ENCODE data around the gene SLC44A3. TPM values are rescaled to one million over a fixed set of nuclear protein-coding genes. Genes with fewer than 3 reads are reported as not detected.

Gene SLC44A3
- total and polyA plus RNA-seq, 2 of the 13 experiments (the other 11 are each of a cell fraction or from before 2014, with no cell fraction given), result 6.8 to 14.1 TPM

- Histone ChIP-seq H4K20me1 (ENCODE audit: insufficient read depth, low read length) (no peaks in the 10 kb centered on the region), H3K9me3 (ENCODE audit: low read length) (no peaks in the 10 kb centered on the region), H3K27me3 (ENCODE audit: control insufficient read depth in 1 of 2, insufficient read depth in 2 of 2, low read length in 2 of 2) (no peaks in the 10 kb centered on the region), H3K4me3 (replicated peaks in 1 of 3; ENCODE audit: insufficient read depth in 1 of 3, low read depth in 2 of 3, low read length in 3 of 3) (no peak overlapping the region), H3K36me3 (replicated peaks in 1 of 2; ENCODE audit: control insufficient read depth in 1 of 2, insufficient read depth in 2 of 2, low read length in 2 of 2) (peaks cover 0 to 4% of the 10 kb centered on the region in 2 experiments; a peak in 3 of 5 replicates), H3K9ac (ENCODE audit: insufficient read depth, low read depth, low read length) (no peak overlapping the region), H2AFZ (ENCODE audit: low read length) (no peak overlapping the region), H3K27ac (ENCODE audit: extremely low read length, insufficient read depth, low read length) (no peak overlapping the region), H3K4me2 (ENCODE audit: low read depth, low read length) (no peak overlapping the region), H3K79me2 (ENCODE audit: insufficient read depth, low read length) (no peaks in the 10 kb centered on the region), H3K4me1 (ENCODE audit: insufficient read depth, low read length) (peaks cover 4% of the 10 kb centered on the region; the same call in 1 of the 2 replicates)
- 89% methylated on average over 1 of the region's 2 CpGs for whole genome bisulfite sequencing (ENCODE audit: low lambda C conversion rate)
- POLR2A ChIA-PET, result no interaction called here
- no peak for ATAC-seq
- BruUV-seq (replicated peaks), result no TSS peak
- CTCF ChIA-PET (ENCODE audit: low intra/inter-chr PET ratio, low total read pairs), result no interaction called here
- intact Hi-C loops (cut with micrococcal nuclease; ENCODE audit: unreplicated experiment) (no loop called here), in situ Hi-C loops (cut with HindIII; ENCODE audit: extremely low pct_ligation_motif_present, low pct_unique_long_range_greater_than_20kb) (loop anchor here (25.0 kb wide), 1 partner anchor 366 kb away; the partner anchor contains the start of gene RWDD3)
- no peak for FAIRE-seq
- no peak for DNase-seq (ENCODE audit: low spot score)
- TF ChIP-seq PHB2 (IDR thresholded peaks at IDR 0.05; ENCODE audit: partially characterized antibody), result no peak
- TF ChIP-seq MBD4 (IDR thresholded peaks at IDR 0.05; ENCODE audit: borderline replicate concordance, low read length), result no peak
- TF ChIP-seq, protein P1, sequence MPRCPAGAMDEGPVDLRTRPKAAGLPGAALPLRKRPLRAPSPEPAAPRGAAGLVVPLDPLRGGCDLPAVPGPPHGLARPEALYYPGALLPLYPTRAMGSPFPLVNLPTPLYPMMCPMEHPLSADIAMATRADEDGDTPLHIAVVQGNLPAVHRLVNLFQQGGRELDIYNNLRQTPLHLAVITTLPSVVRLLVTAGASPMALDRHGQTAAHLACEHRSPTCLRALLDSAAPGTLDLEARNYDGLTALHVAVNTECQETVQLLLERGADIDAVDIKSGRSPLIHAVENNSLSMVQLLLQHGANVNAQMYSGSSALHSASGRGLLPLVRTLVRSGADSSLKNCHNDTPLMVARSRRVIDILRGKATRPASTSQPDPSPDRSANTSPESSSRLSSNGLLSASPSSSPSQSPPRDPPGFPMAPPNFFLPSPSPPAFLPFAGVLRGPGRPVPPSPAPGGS (CRISPR knock-in tag; IDR thresholded peaks at IDR 0.05), result no peak
- no peak for TF ChIP-seq FOXK1 (CRISPR knock-in tag; IDR thresholded peaks at IDR 0.05; ENCODE audit: borderline replicate concordance, low read depth)
- no peak for TF ChIP-seq HES4 (CRISPR knock-in tag; IDR thresholded peaks at IDR 0.05; ENCODE audit: borderline replicate concordance)
- TF ChIP-seq SNAPC2 (CRISPR knock-in tag; IDR thresholded peaks at IDR 0.05), result no peak
- TF ChIP-seq NRL (CRISPR knock-in tag; IDR thresholded peaks at IDR 0.05; ENCODE audit: borderline replicate concordance), result no peak
- TF ChIP-seq ZBTB25 (CRISPR knock-in tag; IDR thresholded peaks at IDR 0.05), result no peak
- TF ChIP-seq MEIS1 (CRISPR knock-in tag; IDR thresholded peaks at IDR 0.05; ENCODE audit: borderline replicate concordance), result no peak
- TF ChIP-seq EED (CRISPR knock-in tag; IDR thresholded peaks at IDR 0.05), result no peak
- no peak for TF ChIP-seq ZNF234 (CRISPR knock-in tag; conservative IDR thresholded peaks at IDR 0.05)
- no peak for TF ChIP-seq ZNF121 (CRISPR knock-in tag; IDR thresholded peaks at IDR 0.05)
- TF ChIP-seq SMAD9 (CRISPR knock-in tag; IDR thresholded peaks at IDR 0.05), result no peak
- TF ChIP-seq, protein P2, sequence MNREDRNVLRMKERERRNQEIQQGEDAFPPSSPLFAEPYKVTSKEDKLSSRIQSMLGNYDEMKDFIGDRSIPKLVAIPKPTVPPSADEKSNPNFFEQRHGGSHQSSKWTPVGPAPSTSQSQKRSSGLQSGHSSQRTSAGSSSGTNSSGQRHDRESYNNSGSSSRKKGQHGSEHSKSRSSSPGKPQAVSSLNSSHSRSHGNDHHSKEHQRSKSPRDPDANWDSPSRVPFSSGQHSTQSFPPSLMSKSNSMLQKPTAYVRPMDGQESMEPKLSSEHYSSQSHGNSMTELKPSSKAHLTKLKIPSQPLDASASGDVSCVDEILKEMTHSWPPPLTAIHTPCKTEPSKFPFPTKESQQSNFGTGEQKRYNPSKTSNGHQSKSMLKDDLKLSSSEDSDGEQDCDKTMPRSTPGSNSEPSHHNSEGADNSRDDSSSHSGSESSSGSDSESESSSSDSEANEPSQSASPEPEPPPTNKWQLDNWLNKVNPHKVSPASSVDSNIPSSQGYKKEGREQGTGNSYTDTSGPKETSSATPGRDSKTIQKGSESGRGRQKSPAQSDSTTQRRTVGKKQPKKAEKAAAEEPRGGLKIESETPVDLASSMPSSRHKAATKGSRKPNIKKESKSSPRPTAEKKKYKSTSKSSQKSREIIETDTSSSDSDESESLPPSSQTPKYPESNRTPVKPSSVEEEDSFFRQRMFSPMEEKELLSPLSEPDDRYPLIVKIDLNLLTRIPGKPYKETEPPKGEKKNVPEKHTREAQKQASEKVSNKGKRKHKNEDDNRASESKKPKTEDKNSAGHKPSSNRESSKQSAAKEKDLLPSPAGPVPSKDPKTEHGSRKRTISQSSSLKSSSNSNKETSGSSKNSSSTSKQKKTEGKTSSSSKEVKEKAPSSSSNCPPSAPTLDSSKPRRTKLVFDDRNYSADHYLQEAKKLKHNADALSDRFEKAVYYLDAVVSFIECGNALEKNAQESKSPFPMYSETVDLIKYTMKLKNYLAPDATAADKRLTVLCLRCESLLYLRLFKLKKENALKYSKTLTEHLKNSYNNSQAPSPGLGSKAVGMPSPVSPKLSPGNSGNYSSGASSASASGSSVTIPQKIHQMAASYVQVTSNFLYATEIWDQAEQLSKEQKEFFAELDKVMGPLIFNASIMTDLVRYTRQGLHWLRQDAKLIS (CRISPR knock-in tag; IDR thresholded peaks at IDR 0.05), result no peak
- TF ChIP-seq HNRNPLL (IDR thresholded peaks at IDR 0.05; ENCODE audit: low read depth, low read length, poor library complexity, severe bottlenecking), result no peak
- TF ChIP-seq TFDP1 (CRISPR knock-in tag; IDR thresholded peaks at IDR 0.05; ENCODE audit: borderline replicate concordance), result no peak
Measured at GRCh38 chr1:94871031-94871430, 50.9 kb downstream of the SLC44A3 start.

All from HepG2 (cell line).